ENCODE data around the gene ACOT6.

The ACOT6 gene

DNA sequence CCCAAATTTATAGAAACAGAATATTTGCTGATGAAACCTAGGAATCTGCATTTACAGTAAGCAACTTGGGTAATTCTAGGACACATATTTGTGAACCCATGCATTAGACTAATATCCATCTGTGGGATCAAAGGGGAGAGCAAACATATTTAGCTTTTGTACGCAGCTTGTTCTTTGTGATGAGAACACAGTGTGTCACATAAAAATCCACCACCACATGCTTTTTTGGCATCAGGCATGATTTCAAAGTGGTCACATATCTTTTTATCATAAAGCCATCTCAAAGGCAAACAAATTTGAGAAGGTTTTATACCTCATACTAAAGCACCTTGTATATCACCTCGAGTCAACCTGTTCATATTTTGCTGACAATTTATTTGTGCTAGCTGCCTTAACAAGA lies 48.2 kb downstream of the ACOT6 start:
- H3K4me1 Mint-ChIP-seq, result no peaks in the 10 kb centered on the region

DNA sequence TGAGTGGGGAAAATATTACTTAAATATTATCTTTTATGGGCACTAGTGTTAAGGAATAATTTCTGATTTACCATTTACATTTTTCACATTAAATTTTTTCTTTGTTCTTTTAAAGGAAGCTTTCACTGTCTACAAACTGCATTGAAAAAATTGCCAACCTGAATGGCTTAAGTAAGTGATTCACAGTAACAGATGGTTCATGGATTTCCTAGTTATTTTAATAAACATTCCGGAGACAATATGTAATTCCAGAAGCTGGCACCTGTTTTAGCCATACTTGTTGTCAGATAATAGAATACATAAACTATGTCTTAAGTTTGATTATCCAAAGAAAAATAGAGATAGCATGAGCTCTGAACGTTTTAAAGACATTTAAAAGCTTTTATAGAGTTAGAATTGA lies 49.6 kb downstream of the ACOT6 start:
- peaks cover 5% of the 10 kb centered on the region for H3K36me3 Mint-ChIP-seq
- no peak for ATAC-seq
- H3K4me3 Mint-ChIP-seq, result no peak overlapping the region
- H3K27ac Mint-ChIP-seq, result no peak overlapping the region
- H3K9me3 Mint-ChIP-seq, result no peaks in the 10 kb centered on the region
- no peak for DNase-seq (ENCODE audit: low spot score in 2 of 2)
- H3K4me1 Mint-ChIP-seq, result no peaks in the 10 kb centered on the region

More for the DNA sequence above, 48.2 kb downstream of the ACOT6 start:
- ATAC-seq (no peak), DNase-seq (ENCODE audit: low spot score in 2 of 2) (no peak)
- Mint-ChIP-seq H3K36me3 (peaks cover 5% of the 10 kb centered on the region), H3K4me3 (no peak overlapping the region), H3K9me3 (no peaks in the 10 kb centered on the region), H3K27ac (no peak overlapping the region)

DNA sequence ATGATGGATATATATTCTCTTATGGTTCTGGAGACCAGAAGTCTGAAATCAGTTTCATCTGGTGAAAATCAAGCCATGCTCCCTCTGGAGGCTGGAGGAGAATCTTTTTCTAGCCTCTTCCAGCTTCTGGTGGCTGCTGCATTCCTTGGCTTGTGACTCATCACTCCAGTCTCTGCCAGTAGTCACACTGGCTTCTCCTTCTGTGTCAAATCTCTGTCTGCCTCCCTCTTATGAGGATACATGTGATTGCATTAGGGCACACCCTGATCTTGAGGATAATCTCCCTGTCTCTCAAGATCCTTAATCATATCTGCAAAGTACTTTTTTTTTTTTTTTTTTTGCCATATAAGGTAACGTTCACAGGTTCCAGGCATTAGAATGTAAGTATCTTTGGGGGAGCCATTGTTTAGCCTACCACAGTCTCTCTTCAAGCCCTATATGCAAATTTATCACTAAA lies 50.2 kb downstream of the ACOT6 start:
- Mint-ChIP-seq H3K4me1 (no peaks in the 10 kb centered on the region), H3K9me3 (no peaks in the 10 kb centered on the region), H3K27ac (no peak overlapping the region), H3K4me3 (no peak overlapping the region), H3K36me3 (peaks cover 5% of the 10 kb centered on the region)
- no peak for ATAC-seq
- DNase-seq (ENCODE audit: low spot score in 2 of 2), result no peak

DNA sequence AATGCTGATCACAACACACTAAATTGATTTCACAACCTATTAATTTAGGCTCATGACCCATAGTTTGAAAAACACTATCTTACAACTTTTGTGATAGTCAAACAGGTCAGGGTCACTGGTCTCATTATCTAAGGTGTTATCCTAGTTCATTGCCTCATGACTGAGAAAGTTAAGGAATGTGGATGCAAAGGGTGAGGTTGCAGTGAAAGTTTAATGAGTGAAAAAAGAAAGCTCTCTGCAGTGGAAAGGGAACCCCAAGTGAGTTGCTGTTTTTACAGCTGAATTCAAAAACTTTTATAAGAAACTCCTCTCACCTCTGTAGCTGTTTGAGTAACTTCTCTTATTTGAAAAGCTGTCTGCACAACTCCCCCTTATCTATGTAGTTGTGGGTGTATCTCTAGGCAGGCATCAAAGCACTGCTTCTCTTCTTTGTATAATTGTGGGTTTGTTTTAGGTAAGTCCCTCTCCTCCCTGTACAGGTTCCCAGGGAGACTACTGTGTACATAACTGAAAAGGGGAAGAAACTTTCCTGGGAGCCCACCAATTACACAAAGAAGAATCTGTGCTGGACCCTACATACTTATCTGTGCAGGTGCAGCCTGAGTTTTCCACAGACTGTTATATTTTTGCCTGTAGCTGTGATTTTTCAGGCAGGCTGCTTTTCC lies 51.4 kb downstream of the ACOT6 start:
- H3K9me3 Mint-ChIP-seq, result no peaks in the 10 kb centered on the region
- DNase-seq (ENCODE audit: low spot score in 2 of 2), result no peak
- no peak for ATAC-seq
- peaks cover 5% of the 10 kb centered on the region for H3K36me3 Mint-ChIP-seq
- H3K4me3 Mint-ChIP-seq, result no peak overlapping the region
- H3K4me1 Mint-ChIP-seq, result no peaks in the 10 kb centered on the region
- H3K27ac Mint-ChIP-seq, result no peak overlapping the region

DNA sequence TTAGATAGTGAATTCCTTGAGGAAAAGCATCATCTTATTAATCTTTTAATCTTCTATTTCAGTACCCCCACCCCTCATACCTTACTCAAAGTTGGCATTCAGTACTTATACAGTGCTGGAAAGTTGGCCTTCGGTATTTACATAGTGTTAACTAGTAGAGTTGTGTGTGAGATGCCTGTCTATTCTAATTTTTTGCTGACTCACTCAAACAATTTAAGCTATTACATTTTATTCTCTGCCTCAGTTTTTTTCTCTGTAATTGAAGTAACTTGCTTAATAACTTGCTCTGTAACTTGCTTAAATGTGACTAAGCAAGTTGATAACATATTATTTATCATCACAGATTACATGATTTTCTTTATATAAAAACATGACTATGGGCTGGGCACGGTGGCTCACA lies 52.8 kb downstream of the ACOT6 start:
- no peak for DNase-seq (ENCODE audit: low spot score in 2 of 2)
- no peak overlapping the region for H3K4me3 Mint-ChIP-seq
- no peak overlapping the region for H3K27ac Mint-ChIP-seq
- no peaks in the 10 kb centered on the region for H3K9me3 Mint-ChIP-seq
- ATAC-seq, result no peak
- no peaks in the 10 kb centered on the region for H3K4me1 Mint-ChIP-seq
- H3K36me3 Mint-ChIP-seq, result peaks cover 10% of the 10 kb centered on the region

DNA sequence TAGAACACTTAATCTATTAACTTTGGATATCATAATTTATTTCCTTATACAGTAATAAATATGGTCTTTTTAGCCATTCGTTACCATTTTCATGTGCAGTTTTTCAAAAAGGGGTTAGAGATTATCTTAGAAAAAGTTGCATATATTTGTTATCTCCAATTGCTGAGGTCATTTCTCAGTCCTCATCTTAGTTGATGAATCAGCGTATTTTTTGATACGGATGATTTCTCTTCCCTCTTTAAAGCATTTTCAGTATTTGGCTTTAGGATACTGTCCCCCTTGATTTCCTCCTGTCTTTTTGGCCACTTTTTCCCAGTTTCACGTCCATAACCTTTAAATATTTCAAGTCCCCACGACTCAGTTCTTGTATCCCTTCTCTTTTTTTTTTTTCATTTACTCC lies 54.3 kb downstream of the ACOT6 start:
- ATAC-seq (no peak), DNase-seq (ENCODE audit: low spot score in 2 of 2) (no peak)
- H3K4me3 Mint-ChIP-seq, result no peak overlapping the region
- no peaks in the 10 kb centered on the region for H3K4me1 Mint-ChIP-seq
- no peak overlapping the region for H3K27ac Mint-ChIP-seq
- no peaks in the 10 kb centered on the region for H3K9me3 Mint-ChIP-seq
- H3K36me3 Mint-ChIP-seq, result peaks cover 10% of the 10 kb centered on the region

DNA sequence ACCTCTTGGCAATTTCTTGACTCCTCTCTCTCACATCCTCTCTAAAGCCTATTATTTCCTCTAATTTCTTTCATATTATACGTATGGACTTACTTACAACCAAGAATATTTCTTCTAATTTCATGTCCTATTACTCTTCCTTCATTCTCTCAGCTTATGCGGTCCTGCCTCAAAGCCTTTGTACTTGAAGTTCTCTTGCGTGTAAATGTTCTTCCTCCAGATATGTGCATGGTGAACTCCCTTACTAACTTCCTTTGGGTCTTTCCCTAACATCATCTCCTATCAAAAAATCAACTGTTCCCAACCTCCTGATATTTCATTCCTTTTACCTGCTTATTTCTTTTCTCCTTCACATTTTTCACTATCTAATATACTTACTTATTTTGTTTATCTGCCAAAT lies 55.5 kb downstream of the ACOT6 start:
- no peaks in the 10 kb centered on the region for H3K9me3 Mint-ChIP-seq
- peaks cover 13% of the 10 kb centered on the region for H3K36me3 Mint-ChIP-seq
- H3K27ac Mint-ChIP-seq, result no peak overlapping the region
- no peak overlapping the region for H3K4me3 Mint-ChIP-seq
- H3K4me1 Mint-ChIP-seq, result no peaks in the 10 kb centered on the region
- DNase-seq (ENCODE audit: low spot score in 2 of 2), result no peak
- no peak for ATAC-seq

Data from stimulated activated effector memory CD8-positive, alpha-beta T cell treated with anti-CD3 and anti-CD28 coated beads, Interleukin-12 subunit alpha, Interleukin-12 subunit beta, amount 100 ng/mL, for 72 hours (primary cell).